Lower lobe of right lung (tissue), 2 donors: ENCODE measurements around the gene PPP1R14B. TPM values are rescaled to one million over a fixed set of nuclear protein-coding genes. Genes with fewer than 3 reads are reported as not detected.
A peak's percentile ranks its signal among the peaks of the same experiment; 100 is the strongest.

Source experiments
- ATAC-seq, 2 donors: fragments of 200-7000 bp; cut with Tn5 transposase; one replicate each; pipeline ENCODE4 v1.9.1; 2020 to 2022; ENCODE audit warnings: mild to moderate bottlenecking in 2 of 2, moderate library complexity in 2 of 2
- DNase-seq: peaks from one replicate; pipeline ENCODE4 v3.0.0-alpha.2; 2020
- H3K27ac ChIP-seq: fragments of 200-600 bp; one replicate; pipeline ENCODE4 v1.8.0; 2022
- H3K27me3 ChIP-seq: fragments of 200-600 bp; one replicate; pipeline ENCODE4 v1.8.0; 2022; ENCODE audit warnings: low read depth
- H3K36me3 ChIP-seq: fragments of 200-600 bp; one replicate; pipeline ENCODE4 v1.8.0; 2022; ENCODE audit warnings: mild to moderate bottlenecking
- H3K4me1 ChIP-seq: fragments of 200-600 bp; one replicate; pipeline ENCODE4 v1.8.0; 2022
- H3K4me3 ChIP-seq: fragments of 200-600 bp; one replicate; pipeline ENCODE4 v1.8.0; 2022; ENCODE audit warnings: mild to moderate bottlenecking
- H3K9me3 ChIP-seq: fragments of 200-600 bp; one replicate; pipeline ENCODE4 v1.8.0; 2022
- intact Hi-C: fragments of 100-400 bp; cut with DNase I; formaldehyde crosslinking; loops from one replicate; pipeline ENCODE4 v1.11.0; 2022
- total RNA-seq: library from RNA; stranded (reverse); fragmentation: NEBNext Ultra II Directional; extraction: Animal tissue kit (Norgen Biotek cat#: 25700); gene quantifications from one replicate; pipeline ENCODE4 v1.2.1, GENCODE V29; 2021
- TF ChIP-seq, protein P1 (sequence below): fragments of 200-600 bp; IDR thresholded peaks from one replicate; pipeline ENCODE4 v1.8.0; 2022; ENCODE audit warnings: antibody characterized with exemption, mild to moderate bottlenecking
- donor health status: DM: no; HTN: yes; CAD: no; lungs with severe emphysema.

Gene PPP1R14B
- total RNA-seq, 1 donor from 2014 or later, result 55.4 TPM

DNA sequence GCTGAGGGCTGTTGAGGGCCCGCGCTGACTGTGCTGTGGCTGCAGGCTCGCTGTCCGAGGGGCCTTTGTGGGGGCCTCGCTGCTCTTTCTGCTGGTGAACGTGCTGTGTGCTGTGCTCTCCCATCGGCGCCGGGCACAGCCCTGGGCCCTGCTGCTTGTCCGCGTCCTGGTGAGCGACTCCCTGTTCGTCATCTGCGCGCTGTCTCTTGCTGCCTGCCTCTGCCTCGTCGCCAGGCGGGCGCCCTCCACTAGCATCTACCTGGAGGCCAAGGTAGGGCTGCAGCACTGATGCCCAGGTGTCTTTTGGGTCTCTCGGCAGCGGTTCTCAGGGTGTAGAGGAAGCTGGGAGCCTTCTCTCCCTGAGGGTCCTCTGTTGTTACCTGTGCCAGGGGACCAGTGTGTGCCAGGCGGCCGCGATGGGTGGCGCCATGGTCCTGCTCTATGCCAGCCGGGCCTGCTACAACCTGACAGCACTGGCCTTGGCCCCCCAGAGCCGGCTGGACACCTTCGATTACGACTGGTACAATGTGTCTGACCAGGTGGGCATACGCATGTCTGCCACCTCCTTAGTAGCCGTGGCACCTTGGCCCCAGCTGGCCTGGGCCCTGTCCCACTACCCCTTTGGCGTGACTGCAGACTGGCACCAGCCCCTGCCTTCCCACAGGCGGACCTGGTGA is 41.1 kb upstream of the PPP1R14B start:
- Histone ChIP-seq H3K36me3 (no peaks in the 10 kb centered on the region), H3K27ac (no peak overlapping the region), H3K27me3 (peaks cover 26% of the 10 kb centered on the region), H3K4me3 (no peak overlapping the region), H3K9me3 (no peaks in the 10 kb centered on the region), H3K4me1 (peaks cover 40% of the 10 kb centered on the region)
- TF ChIP-seq, protein P1, sequence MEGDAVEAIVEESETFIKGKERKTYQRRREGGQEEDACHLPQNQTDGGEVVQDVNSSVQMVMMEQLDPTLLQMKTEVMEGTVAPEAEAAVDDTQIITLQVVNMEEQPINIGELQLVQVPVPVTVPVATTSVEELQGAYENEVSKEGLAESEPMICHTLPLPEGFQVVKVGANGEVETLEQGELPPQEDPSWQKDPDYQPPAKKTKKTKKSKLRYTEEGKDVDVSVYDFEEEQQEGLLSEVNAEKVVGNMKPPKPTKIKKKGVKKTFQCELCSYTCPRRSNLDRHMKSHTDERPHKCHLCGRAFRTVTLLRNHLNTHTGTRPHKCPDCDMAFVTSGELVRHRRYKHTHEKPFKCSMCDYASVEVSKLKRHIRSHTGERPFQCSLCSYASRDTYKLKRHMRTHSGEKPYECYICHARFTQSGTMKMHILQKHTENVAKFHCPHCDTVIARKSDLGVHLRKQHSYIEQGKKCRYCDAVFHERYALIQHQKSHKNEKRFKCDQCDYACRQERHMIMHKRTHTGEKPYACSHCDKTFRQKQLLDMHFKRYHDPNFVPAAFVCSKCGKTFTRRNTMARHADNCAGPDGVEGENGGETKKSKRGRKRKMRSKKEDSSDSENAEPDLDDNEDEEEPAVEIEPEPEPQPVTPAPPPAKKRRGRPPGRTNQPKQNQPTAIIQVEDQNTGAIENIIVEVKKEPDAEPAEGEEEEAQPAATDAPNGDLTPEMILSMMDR, result no peak
- ATAC-seq, result no peak
- DNase-seq, result no peak
- intact Hi-C loops, result no loop called here

DNA sequence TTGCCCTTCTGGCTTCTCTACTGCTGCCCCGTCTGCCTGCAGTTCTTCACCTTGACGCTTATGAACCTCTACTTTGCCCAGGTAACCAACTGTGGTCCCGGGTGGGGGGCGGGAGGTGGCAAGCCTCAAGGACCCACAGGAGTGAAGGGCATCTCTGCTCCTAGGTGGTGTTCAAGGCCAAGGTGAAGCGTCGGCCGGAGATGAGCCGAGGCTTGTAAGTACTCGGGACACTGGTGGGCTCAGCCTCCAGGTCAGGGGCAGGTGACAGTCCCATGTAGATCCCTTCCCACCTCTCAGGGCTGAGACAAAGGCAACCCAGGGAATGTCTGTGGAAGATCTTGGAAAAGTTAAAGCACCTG is 40.0 kb upstream of the PPP1R14B start:
- intact Hi-C loops, result no loop called here

DNA sequence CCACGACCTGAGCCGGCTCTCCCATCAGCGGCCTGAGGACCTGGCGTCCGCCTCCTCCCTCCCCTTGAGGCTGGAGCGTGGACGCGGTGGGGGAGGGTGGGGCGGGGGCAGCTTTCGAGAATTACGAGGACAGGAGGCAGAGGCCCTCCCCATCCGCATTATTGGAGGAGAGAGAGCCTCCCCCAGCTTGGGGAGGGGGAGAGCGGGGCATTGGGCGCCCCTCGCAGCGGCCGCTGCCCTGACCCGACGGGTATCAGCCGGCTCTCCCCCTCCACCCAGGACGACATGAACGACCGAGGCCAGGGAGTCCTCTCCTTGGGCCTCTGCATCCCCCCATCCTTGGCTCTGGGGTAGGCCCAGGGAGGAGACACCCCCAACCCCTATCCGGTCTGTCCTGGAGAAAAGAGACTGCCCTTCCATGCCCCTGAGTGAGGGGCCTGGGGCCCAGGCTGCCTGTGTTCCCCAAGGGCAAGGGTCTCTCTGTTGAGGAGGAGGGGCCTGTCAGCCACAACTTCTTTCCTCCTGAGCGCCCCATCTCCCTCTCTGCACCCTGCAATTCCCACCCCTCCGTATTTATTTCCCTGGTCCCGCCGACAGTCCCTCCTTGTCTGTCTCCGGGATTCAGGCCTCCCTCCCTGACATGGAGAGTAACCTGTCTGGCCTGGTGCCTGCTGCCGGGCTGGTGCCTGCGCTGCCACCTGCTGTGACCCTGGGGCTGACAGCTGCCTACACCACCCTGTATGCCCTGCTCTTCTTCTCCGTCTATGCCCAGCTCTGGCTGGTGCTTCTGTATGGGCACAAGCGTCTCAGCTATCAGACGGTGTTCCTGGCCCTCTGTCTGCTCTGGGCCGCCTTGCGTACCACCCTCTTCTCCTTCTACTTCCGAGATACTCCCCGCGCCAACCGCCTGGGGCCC is 39.4 kb upstream of the PPP1R14B start:
- Histone ChIP-seq H3K27me3 (peaks cover 9% of the 10 kb centered on the region), H3K4me1 (peaks cover 26% of the 10 kb centered on the region), H3K4me3 (peak overlapping the region; percentile 77), H3K9me3 (no peaks in the 10 kb centered on the region), H3K27ac (peak overlapping the region; percentile 93), H3K36me3 (peaks cover 12% of the 10 kb centered on the region)
- DNase-seq (no peak), ATAC-seq (no peak)
- TF ChIP-seq, protein P1, result no peak
- intact Hi-C loops, result no loop called here

More for the DNA sequence above, 40.0 kb upstream of the PPP1R14B start:
- DNase-seq (no peak), ATAC-seq (no peak)
- Histone ChIP-seq H3K4me1 (peaks cover 32% of the 10 kb centered on the region), H3K9me3 (no peaks in the 10 kb centered on the region), H3K4me3 (no peak overlapping the region), H3K27ac (no peak overlapping the region), H3K36me3 (peaks cover 6% of the 10 kb centered on the region), H3K27me3 (peaks cover 15% of the 10 kb centered on the region)
- TF ChIP-seq, protein P1, result no peak

DNA sequence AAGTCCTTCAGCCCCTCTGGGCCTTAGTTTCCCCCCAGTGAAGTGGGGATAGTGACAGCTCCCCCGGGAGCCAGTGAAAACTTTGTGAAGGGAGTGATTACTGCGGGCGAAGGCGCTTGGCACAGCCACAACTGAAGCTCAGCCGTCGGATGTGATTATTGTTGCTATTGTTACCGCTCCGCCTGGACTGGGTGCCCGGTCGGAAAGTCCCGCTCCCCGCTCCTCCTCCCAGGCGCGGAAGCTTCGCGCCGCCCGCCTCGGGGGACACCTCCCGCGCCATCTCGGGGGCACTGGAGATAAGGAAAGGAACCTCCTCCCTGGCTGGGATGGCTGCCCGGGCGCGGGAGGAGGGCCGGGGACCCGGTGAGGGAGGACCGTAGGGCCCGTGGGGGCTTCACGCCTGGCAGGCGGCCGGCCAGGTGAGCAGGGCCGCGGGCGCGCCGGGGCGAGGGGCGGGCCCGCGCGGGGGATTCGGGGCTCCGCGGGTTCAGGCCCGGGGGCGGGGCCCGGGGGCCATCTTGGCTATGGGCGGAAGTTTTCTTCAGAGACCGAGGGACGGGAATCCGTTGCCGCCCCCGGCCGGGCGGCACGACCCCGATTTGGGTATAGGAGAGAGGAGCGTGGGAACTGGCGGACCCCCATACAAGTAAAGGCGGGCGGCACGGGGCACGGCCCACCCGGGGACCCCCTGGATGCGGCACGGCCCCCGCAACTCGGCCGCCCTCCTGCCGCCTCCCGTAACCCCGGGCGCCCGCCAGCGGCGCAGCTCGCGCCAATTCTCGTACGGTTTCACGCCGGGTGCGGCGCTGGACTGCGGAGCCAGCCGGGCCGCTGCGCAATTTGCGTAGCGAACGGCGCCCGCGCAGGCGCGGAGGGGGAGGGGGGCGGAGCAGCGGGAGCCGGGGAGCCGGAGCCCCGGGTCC is 38.5 kb upstream of the PPP1R14B start, which contains the start of gene GPR137:
Gene GPR137, plus strand, starts transcription at position 887 of the 923 bp plus-strand sequence. CDS start 677 bp downstream, outside the sequence.
- peak within 1 kb of the TSS; percentile 93 for H3K27ac ChIP-seq
- H3K9me3 ChIP-seq, result no peaks in the 10 kb centered on the region
- TF ChIP-seq, protein P1, result no peak
- H3K36me3 ChIP-seq, result peaks cover 19% of the 10 kb centered on the region
- DNase-seq (peak; percentile 90), ATAC-seq (peak; percentile 89 to 91)
- peak within 1 kb of the TSS; percentile 77 for H3K4me3 ChIP-seq
- H3K27me3 ChIP-seq, result no peaks in the 10 kb centered on the region
- intact Hi-C loops, result no loop called here
- peaks cover 22% of the 10 kb centered on the region for H3K4me1 ChIP-seq
